Activated CD4-positive, alpha-beta T cell treated with anti-CD3 and anti-CD28 coated beads, Interleukin-2, amount 50 U/mL, for 16 hours (primary cell): Measurements from ENCODE around the gene GPC1.

Source experiments
- DNase-seq: peaks from one replicate; pipeline ENCODE4 v3.0.0-alpha.2; 2020

The GPC1 gene

DNA sequence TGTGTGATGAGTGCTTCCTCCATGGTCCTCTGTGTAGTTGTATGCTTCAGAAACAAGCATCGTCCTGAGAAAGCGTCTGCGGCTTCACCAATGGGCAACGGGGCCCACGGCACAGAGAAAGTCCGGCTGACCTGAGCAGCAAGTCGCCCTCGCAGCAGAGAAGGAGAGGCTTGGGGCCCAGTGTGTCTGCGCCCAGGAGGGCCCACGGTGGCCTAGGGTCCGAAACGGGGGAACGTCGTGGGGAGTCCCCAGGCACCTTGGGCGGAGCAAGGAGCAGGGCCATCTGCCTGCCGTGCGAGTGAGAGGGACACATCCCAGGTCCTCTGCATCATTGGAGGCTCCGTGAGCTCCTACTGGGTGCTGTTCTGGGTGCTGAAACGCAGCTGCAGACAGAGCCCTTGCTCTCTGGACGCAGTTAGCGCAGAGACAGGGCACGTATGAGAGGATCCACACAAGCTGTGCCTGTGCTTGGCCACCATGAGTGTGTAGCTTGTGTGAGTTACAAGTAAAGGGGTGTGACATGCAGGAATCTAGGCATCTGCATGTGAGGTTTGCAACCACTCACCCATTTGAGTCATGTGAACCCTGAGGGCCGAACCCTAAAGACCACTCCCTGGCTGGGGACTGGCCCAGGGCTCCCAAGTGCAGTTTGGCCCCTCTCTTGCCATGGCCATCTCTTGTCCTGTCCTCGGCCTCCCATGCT, 10.6 kb downstream of the GPC1 start:
- DNase-seq: no peak

DNA sequence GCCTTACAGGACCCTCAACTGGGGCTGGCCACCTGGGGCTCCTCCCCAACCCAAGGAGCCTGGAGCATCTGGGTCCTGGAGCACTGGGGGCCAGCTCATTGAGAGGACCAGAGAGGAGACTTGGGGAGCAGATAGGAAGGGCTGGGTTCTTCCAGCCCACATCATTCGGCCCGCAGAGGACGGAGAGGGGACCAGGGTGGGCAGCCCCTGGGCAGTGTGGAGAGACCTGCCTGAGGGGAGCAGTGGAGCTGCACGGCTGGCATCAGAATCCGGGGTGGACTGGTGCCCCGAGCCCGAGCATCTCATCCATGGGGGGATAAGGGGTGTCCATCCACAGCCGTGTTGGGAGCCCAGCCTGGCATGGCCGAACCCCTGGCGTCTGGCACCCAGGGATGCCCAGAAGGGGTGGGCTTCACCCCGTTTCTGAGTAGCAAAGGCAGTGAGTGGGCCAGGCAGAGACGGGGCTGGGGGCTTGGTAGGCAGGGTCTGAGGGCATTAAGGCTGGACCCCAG, 11.3 kb downstream of the GPC1 start:
- DNase-seq: no peak

DNA sequence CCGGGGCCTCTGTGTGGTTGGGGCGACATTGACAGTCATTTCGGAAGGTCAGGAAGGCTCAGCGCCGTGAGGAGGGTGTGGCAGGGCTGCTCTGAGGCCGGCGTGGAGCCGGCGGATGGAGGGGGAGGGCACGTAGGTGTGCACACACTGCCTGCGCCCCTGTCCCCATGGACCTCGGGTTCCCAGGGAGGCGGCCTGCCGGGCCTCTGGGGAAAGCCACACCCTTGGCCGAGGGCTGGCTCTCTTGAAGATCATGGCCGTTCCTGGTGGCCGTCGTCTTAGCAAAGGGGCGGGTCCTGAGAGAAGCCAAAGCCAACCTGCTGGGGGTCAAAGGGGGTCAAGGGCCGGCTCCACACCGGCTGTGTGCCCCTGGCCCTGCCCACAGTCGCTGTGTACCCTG, 11.9 kb downstream of the GPC1 start:
- no peak for DNase-seq

GRCh38 chr2:240447934-240448333, 12.5 kb downstream of the GPC1 start:
- no peak for DNase-seq

DNA sequence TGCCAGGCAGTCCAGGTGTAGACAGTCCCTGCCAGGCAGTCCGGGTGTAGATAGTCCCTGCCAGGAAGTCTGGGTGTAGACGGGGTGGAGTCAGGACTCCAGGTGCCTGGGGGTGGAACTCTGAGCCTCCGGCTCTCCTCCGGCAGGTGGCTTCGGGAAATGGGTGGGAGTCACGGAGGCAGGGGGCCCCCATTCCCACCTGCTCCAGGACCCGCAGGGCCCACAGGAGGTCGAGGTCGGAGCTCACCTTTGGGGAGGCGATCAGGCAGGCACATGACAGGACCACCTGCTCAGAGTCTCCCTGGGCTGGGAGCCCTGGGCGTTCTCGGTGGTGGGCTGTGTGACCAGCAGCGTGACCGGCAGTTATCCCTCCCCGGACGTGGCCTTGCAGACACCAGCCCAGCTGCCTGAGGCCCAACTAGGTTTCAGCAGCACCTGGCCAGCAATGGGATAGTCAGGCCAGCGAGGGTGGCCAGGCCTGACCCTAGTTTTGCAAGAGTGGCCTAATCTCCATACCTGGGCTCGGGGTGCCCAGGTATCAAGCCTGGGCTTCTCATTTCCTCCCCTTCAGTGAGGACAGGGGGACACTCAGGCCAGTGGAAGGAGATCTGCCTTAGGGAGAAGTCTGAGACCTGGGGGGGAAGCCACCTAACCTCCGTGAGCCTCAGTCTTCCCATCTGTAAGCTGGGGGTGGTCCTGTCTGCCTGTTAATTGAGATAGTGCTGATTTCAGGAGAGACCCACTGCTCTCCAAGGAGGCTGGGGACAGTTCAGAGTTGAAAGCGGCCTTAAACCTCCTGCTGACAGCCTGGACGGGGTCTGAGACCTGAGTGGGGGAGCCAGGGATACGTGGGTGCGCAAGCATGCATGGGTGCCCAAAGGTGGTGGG, 13.2 kb downstream of the GPC1 start:
- DNase-seq: no peak

GRCh38 chr2:240449764-240450531, 14.5 kb downstream of the GPC1 start:
- no peak for DNase-seq

GRCh38 chr2:240450532-240451107, 15.2 kb downstream of the GPC1 start:
- no peak for DNase-seq

DNA sequence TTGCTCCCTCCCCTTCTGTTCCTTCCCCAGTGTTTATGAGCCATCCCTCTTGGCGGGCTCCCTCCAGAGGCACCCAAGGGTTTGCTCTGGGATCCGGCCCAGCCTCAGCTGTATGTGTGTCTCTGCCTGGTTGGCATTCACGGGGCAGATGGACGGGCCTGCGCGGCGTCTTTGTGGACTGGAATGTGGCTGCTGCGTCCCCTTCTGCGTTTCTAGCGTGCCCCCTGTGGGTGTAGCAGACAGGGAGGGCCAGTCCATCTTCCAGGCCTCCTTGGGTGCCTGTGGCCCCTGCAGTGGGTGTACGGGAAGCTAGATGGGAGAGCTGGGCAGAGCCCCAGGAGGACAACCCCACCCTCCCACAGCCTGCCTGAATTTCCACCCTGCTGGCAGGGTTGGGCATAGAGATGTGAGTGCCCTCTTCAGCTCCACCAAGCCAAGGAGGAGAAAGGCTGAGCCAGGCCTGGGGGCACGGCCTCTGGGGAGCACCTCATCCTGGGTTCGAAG, 15.7 kb downstream of the GPC1 start:
- DNase-seq: no peak

DNA sequence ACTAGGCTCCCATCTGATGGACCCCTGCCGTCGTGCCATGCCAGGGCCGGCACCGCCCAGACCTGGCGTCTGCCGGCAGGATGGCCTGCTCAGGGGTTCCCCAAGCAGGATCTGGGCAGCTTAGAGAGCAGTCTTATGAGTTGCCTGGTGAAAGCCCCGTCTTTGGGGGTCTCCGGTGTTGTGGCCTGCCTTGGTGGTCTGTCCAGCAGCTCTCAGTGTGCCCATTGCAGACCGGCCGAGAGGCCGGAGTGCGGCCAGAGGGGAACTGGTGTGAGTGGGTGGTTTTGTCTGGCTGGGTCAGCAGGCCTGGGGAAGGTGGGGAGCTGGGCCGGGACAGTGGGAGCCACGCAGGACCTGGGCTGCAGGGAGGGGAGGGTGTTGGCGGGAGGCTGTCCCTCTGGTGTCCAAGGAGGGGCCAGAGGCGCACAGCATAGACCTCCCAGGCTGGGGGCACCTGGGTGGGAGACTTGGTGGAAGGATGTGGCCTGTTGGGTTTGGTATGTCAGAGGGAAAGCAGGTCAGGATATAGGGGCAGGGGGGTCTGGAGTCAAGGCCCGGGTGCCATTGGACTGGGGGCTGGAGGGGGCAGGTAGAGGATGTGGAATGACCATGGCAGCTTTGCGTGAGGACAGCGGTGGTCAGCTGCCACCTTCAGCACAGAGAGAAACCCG, 16.5 kb downstream of the GPC1 start:
- no peak for DNase-seq

DNA sequence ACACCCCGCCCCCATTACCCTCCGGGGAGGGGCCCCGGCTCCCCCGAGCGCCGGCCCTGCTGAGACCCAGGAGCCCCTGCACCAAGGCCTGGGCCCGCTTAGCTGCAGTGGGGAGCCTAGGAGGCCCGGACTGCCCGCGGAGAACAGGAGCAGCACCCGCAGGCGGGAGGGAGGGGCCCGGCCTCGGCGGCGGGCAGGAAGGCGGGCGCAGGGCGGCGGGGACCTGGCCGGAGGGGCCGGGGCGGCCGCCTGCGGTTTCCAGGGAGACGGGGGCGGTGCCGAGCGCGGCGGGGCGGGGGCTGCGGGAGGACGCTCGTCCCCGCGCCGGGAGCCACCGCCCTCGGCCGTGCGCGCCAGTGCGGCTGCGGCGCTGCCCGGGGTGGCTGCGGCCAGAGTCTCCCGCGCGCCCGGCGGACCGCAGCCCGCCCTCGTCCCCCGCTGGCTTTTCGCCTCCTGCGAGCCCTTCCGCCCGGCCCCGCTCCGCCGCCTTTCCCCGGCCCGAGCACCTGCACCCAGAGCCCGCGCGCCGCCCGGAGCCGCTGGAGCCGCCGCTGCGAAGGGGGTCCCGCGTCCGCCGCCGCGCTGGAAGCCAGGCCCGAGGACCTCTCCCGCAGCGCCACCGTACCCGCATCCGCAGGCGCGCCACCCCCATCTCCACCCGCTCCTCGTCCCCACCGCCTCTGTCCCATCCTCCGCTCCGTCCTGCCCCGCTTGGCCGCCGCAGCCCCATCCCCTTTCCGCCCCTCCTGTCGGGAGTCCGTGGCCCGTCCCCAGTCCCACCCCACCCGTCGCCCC, 17.2 kb downstream of the GPC1 start:
- no peak for DNase-seq

DNA sequence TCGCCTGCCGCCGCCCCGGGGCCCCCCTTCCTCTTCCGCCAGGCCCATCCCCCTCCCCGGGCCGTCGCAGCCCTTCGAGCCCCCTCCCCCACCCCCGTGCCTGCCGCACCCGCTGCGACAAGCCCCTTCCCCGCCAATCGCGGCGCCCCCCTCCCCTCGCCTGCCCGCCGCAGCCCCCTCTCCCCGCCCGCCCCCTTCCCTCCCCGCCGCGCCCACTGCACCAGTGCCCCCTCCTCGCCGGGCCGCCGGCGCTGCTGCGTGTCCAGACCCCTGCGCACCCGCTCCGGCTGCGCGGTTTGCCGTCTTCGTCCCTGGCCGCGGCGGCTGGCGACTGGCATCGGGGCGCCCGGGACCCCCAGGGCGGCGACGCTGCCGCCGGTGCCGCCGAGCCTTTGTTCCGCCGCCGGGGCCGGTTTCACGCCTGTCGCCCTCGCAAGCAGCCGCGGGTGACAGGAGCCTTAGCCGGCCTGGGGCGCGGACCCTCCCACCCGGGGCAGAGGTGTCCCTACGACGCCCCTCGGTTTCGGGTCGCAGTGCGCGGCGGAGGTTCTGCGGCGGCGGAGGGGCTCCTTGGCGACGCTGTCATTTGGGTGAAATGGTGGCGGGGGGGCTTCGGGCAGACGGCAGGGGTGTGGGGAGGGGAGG, 18.1 kb downstream of the GPC1 start:
- DNase-seq: no peak

- DNase-seq: no peak
Observed at GRCh38 chr2:240454106-240454901, 18.8 kb downstream of the GPC1 start.

DNA sequence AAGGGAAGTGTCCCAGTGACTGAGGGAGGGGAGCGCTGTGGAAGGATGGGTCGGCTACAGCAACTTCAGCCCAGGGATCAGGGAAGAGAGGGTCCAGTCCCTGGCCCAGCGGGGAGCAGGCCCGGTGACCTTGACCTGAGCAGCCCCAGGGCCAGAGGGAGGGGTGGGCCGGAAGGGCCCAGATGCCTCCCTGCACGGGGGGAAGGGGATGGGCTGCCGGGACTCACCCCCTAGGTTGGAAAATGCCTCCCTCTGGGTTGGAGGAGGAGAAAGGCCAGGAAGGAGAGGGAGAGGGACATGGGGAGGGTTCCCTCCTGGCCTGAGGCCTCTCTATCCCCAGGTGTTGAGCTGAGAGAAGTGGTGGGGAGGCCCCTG, 19.8 kb downstream of the GPC1 start:
- no peak for DNase-seq

GRCh38 chr2:240455647-240456446, 20.4 kb downstream of the GPC1 start:
- no peak for DNase-seq

DNA sequence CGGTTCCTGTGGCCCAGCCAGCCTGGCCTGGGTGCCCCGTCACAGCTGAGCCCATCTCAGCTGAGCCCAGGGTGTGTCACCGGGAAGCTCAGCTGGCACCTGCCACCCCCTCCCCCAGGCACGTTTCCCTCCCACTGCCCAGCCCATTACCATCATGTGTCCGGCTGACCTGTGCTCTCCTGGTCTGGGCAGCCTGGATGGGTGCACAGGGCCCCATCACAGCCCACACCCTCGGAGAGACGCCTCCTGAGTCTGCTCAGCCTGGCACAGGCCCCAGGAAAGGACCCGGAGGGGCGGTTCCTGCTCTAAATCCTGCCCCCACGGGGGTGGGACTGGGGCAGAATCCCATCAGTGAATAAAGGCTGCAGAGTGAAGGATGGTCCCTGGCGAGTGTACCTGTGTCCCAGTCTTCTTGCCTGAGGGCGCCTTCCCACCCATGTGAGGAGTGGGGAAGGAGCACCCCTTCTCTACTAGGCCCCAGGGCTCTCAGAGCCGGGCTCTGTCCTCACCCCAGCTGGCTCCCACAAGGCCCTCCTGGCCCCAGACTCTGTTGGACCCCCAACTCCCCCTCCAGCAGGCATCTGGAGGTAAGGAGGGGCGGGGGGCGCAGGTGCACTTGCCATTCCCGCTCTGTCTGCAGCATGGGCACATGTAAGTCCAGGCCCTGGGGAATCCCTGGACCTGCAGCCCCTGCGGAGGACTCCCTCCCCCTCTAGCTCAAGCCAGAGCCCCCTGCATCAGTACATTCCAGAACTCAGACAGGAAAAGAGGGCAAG, 21.2 kb downstream of the GPC1 start:
- DNase-seq: no peak

DNA sequence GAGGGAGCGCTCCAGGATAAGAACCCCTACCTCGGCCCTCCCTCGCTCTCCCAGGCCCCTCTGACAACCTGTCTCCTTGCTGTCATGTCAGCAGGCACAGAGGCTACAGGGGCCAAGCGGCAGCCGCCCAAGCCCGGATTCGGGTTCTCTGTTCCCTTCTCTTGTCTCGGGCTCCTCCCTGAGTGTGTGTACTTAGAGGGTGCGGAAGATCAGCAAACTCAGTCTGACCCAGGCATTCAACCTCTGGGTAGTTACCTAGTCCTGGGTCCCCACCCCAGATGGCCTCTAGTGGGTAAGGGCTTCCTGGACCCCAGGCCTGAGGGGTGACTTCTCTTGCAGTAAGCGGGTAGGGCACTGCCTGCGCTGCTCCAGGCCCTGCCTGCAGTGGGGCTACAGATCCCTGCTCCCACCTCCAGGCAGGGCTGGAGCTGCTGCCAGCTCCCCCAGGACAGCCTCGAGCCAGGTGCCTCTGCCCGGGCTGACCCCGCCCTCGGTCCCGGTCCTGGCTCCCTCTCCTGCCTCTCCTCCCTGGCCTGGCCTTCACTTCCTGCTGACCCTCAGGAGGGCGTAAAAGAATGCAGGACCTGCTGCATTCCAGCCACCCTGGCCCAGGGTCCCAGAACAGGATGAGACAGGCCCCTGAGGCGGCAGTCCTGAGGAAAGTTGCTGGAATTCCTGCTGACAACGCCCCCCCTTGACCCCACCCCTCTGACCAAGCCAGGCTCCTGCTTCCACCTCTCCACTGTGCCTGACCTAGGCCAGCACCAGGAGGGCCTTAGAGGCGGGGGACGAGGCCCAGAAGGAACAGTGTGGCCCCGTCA, 22.0 kb downstream of the GPC1 start:
- no peak for DNase-seq
